Neutrophil (primary cell): ENCODE results near the gene PLEKHB2.
"Not testable (repeated sequence)": the region's sequence is repeated elsewhere in the genome, so short reads cannot be mapped to it uniquely, and the experiment has no call there.

ENCODE experiments used
- H3K27ac ChIP-seq: fragments of 200-600 bp; sonication (generic); 2 replicates; pipeline ENCODE4 v1.5.1; 2016; ENCODE audit warnings: mild to moderate bottlenecking, moderate library complexity
- H3K27me3 ChIP-seq: fragments of 200-600 bp; sonication (generic); 2 replicates; pipeline ENCODE4 v1.6.0; 2016; ENCODE audit warnings: mild to moderate bottlenecking
- H3K36me3 ChIP-seq: fragments of 200-600 bp; sonication (generic); 2 replicates; pipeline ENCODE4 v1.5.1; 2017
- H3K4me1 ChIP-seq, 2 experiments: fragments of 200-600 bp in 1 of 2; sonication (generic) in 1 of 2; 1 replicate in 1 of 2; 2 replicates in 1 of 2; pipeline versions ENCODE4 v1.5.1 to v1.6.1; 2013 to 2016; ENCODE audit warnings: low read depth in 1 of 2, low read length in 1 of 2, mild to moderate bottlenecking in 1 of 2, moderate library complexity in 1 of 2; ENCODE audit not compliant: control insufficient read depth in 1 of 2, insufficient read depth in 1 of 2
- H3K4me3 ChIP-seq, 2 experiments: fragments of 200-600 bp in 1 of 2; sonication (generic) in 1 of 2; 1 replicate in 1 of 2; 2 replicates in 1 of 2; pipeline ENCODE4 v1.5.1; 2013 to 2016; ENCODE audit warnings: low read depth in 1 of 2, low read length in 1 of 2, mild to moderate bottlenecking in 1 of 2, moderate library complexity in 1 of 2
- H3K9me3 ChIP-seq: fragments of 200-600 bp; sonication (generic); 2 replicates; pipeline ENCODE4 v1.5.1; 2016
- CTCF ChIP-seq: fragments of 200-600 bp; sonication (generic); IDR thresholded peaks from 2 replicates; pipeline ENCODE4 v1.5.1; 2016; ENCODE audit warnings: antibody characterized with exemption

Gene PLEKHB2

DNA sequence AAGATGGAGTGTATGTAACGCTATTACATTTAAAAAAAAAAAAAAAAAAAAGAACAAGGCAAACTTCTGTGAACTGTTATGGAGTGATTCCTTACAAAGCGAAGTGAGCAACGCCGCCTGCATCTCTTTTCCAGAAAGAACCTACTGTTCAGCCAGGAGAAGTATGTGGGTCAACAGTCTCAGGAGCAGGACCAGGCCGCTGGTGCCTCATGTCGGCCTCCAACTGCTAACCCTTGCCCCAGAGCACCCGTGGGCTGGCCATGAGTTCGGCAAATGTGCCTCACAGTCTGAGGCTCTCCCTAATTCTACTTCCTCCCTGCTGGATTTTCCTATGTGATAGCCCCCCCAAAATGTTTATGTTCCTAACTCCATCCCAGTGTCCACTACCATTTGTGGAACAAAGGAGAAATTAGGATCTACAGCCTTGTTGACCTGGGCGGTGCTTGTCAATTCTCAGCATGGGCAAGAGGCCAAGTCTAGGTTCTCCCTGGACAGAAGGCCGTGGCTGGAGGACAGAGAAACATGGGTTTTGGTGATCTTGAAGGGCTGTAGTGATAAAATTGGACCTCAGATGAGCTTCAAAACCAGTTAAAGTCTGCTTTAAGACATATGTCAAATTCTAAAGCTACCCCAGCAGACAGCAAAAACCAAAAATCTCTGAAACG, 27.8 kb upstream of the PLEKHB2 start:
- Histone ChIP-seq H3K36me3 (peaks cover 91% of the 10 kb centered on the region), H3K27me3 (no peaks in the 10 kb centered on the region), H3K9me3 (no peaks in the 10 kb centered on the region), H3K4me3 (no peak overlapping the region), H3K27ac (no peak overlapping the region), H3K4me1 (no peaks in the 10 kb centered on the region)
- TF ChIP-seq CTCF: no peak

- Histone ChIP-seq H3K9me3 (no peaks in the 10 kb centered on the region), H3K27me3 (no peaks in the 10 kb centered on the region), H3K36me3 (peaks cover 90% of the 10 kb centered on the region), H3K4me1 (no peaks in the 10 kb centered on the region), H3K4me3 (no peak overlapping the region), H3K27ac (no peak overlapping the region)
- no peak for TF ChIP-seq CTCF
Observed at GRCh38 chr2:131077966-131078365, 27.2 kb upstream of the PLEKHB2 start.

DNA sequence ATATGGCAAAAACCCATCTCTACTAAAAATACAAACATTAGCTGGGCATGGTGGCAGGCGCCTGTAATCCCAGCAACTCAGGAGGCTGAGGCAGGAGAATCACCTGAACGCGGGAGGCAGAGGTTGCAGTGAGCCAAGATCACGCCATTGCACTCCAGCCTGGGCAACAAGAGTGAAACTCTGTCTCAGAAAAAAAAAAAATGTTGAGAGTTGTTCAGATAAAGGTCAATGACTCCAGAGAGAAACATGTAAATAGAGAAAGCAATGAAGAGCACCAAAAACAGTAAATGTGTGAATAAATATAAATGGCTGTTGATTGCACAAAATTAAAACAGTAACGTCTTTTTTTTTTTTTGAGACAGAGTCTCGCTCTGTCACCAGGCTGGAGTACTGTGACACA, 25.2 kb upstream of the PLEKHB2 start:
- not testable (repeated sequence) for H3K27me3 ChIP-seq, H3K4me1 ChIP-seq, H3K9me3 ChIP-seq, H3K27ac ChIP-seq, H3K4me3 ChIP-seq
- peaks cover 74% of the 10 kb centered on the region for H3K36me3 ChIP-seq

- no peak for TF ChIP-seq CTCF
- no peak overlapping the region for H3K27ac ChIP-seq
- no peaks in the 10 kb centered on the region for H3K9me3 ChIP-seq
- peaks cover 70% of the 10 kb centered on the region for H3K36me3 ChIP-seq
- no peaks in the 10 kb centered on the region for H3K4me1 ChIP-seq
- no peak overlapping the region for H3K4me3 ChIP-seq
- no peaks in the 10 kb centered on the region for H3K27me3 ChIP-seq
Observed at GRCh38 chr2:131081190-131081589, 23.9 kb upstream of the PLEKHB2 start.

GRCh38 chr2:131085646-131086045, 19.5 kb upstream of the PLEKHB2 start:
- H3K27ac ChIP-seq: no peak overlapping the region
- H3K36me3 ChIP-seq: peaks cover 61% of the 10 kb centered on the region

More at GRCh38 chr2:131085646-131086045, 19.5 kb upstream of the PLEKHB2 start:
- Histone ChIP-seq H3K4me1 (no peaks in the 10 kb centered on the region), H3K27me3 (no peaks in the 10 kb centered on the region), H3K9me3 (no peaks in the 10 kb centered on the region), H3K4me3 (no peak overlapping the region)
- no peak for TF ChIP-seq CTCF
